Measurements from ENCODE around the gene MRPL52. TPM values are rescaled to one million over a fixed set of nuclear protein-coding genes. Genes with fewer than 3 reads are reported as not detected.

MRPL52 gene
- total RNA-seq, 2 experiments from 2014 or later = 108 to 119 TPM

DNA sequence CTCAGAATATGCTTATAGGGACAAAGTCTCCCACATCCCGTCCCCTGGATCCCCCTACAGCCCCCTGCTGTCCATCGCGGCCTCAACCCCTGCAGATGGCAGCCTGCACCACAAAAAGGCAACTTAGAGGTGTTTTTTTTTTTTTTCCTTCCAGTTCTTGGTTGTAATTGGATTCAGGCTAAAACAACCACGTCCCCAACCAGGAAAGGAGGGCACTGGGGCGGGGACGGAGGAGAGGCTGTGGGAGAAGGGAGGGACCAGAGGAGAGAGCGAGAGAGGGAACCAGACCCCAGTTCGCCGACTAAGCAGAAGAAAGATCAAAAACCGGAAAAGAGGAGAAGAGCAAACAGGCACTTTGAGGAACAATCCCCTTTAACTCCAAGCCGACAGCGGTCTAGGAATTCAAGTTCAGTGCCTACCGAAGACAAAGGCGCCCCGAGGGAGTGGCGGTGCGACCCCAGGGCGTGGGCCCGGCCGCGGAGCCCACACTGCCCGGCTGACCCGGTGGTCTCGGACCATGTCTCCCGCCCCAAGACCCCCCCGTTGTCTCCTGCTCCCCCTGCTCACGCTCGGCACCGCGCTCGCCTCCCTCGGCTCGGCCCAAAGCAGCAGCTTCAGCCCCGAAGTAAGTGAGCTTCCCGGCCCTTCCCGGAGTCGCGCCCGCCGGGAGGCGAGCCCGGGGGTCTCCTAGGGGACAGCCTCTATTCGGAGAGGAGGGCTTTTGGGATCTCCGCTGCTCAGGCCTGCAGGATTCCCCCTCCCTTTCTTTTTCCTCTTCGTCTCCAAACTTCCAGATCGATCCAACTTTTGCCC is 6.8 kb downstream of the MRPL52 start, which contains the start of gene MMP14:
TSS of gene MMP14 (plus strand) at position 285 of the 813 bp plus-strand sequence. CDS start at position 518, 233 bp downstream.
- POLR2A ChIA-PET = interaction anchor here (0.8 kb wide), 1 partner anchor 35 kb away, joined by 3 read pairs; the partner anchor contains the start of gene LRP10
- DNase-seq = no peak
- H3K27me3 Mint-ChIP-seq = peaks cover 15% of the 10 kb centered on the region
- peaks cover 11% of the 10 kb centered on the region for H3K4me1 Mint-ChIP-seq
- CTCF ChIA-PET = interaction anchor here (0.6 to 6.4 kb wide), 3 partner anchors 13 to 64 kb away, joined by 3 to 62 read pairs (median 4); no protein-coding TSS in a partner anchor
- peaks cover 35% of the 10 kb centered on the region for H3K36me3 Mint-ChIP-seq (ENCODE audit: low read depth)
- H3K27ac Mint-ChIP-seq = no peak within 1 kb of the TSS
- no peaks in the 10 kb centered on the region for H3K9me3 Mint-ChIP-seq
- no peak within 1 kb of the TSS for H3K4me3 Mint-ChIP-seq

DNA sequence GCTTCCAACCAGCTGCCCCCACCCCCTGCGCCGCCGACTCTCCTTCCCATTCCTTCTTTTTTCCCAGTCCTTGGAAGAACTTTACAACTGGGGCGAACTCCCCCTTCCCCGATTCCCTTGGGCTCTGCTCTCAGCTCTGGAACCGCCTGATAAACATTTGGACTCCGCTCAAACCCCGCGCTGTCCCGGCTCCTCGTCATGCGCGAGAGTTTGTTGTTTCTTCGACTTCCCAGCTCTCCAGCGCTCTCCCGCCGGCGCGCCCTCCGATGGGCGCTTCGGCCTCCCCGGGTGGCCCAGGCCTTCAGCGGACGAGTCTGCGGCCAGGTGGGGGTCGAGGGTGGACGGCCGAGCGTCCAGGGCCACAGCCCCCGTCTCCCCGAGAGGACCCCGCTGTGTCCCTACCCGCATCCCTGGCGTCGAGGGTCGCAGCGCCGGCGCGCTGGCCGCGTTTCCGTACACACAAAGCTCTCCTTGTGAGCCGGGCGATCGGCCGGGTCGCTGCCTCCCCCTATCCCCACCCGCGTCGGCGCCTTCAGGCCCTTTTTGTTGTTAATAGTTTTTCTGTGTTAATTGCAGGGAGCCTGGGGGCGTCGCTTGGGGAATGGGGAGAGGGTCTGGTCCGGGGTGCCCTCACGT is 7.5 kb downstream of the MRPL52 start:
- DNase-seq = no peak
- peaks cover 15% of the 10 kb centered on the region for H3K27me3 Mint-ChIP-seq
- no peak overlapping the region for H3K27ac Mint-ChIP-seq
- no peak overlapping the region for H3K4me3 Mint-ChIP-seq
- H3K36me3 Mint-ChIP-seq (ENCODE audit: low read depth) = peaks cover 30% of the 10 kb centered on the region
- POLR2A ChIA-PET = interaction anchor here (0.8 kb wide), 1 partner anchor 34 kb away, joined by 3 read pairs; the partner anchor contains the start of gene LRP10
- CTCF ChIA-PET = interaction anchor here (1.2 to 6.4 kb wide), 2 partner anchors 14 to 16 kb away, joined by 3 to 62 read pairs; no protein-coding TSS in a partner anchor
- H3K9me3 Mint-ChIP-seq = no peaks in the 10 kb centered on the region
- peaks cover 7% of the 10 kb centered on the region for H3K4me1 Mint-ChIP-seq

DNA sequence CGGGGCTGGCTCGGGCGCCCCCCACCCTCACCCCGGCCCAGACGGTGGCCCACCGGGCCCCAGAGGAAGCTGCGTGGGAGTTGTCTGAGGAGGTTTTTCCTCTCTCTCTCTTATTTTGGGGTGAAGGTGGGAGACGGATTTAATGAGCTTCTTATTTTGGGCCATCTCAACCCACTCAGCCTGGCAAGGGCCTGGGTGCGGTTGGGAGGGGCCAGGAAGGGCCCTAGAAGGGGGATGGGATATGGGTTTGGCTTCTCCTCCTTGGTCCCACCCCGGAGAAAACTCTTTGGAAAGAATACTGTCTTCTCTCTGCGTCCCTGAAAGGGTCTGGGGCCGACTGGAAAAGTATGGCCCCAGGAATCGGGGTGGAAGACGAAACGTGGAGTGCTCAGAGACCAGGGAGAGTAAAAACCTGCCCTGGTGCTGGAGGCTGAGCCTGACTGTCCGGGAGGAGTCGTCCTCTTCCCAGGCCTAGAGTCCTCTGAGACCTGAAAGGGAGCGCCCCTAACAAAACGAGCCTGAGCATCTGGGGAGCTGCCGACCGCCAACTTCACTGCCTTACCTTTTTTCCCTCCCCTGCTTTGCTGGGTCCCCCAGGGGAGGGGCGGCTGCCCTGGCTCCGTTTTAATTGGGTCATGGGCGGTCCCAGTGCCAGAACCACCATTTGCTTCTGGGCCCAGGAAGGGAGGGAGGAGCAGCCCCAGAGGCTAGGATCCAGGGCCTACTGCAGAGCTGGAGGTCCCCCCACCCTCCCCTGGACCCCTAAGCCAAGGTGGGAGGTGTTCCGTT is 8.3 kb downstream of the MRPL52 start:
- ChIA-PET CTCF (interaction anchor here (0.5 to 6.4 kb wide), 4 partner anchors 15 to 267 kb away, joined by 3 to 62 read pairs (median 4); no protein-coding TSS in a partner anchor), POLR2A (interaction anchor here (1.0 to 1.3 kb wide), 3 partner anchors 8 to 13 kb away, joined by 4 to 8 read pairs (median 5); partner anchors contain the start of gene MRPL52)
- peaks cover 15% of the 10 kb centered on the region for H3K27me3 Mint-ChIP-seq
- no peak for DNase-seq
- peaks cover 7% of the 10 kb centered on the region for H3K4me1 Mint-ChIP-seq
- H3K9me3 Mint-ChIP-seq = no peaks in the 10 kb centered on the region
- no peak overlapping the region for H3K4me3 Mint-ChIP-seq
- H3K27ac Mint-ChIP-seq = no peak overlapping the region
- peaks cover 30% of the 10 kb centered on the region for H3K36me3 Mint-ChIP-seq (ENCODE audit: low read depth)

DNA sequence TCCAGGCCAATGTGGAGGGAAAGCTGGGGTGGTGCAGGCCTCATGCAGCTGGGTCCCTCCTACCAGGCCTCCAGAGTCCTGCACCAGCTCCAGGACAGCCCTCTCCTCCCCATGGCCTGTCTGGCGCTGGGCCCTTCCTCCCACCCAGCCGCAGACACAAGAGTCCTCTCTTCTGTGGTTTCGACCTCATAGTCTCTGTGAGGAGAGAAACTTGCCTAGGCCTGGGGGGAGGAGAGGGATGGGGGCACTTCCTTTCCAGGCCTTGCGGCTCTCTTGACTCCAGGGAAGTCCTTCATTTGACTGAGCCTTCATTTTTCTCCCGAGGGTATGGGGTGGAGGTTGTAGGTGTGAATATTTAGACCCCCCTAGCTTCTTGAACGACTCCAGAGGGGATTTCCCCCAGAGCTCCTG is 8.9 kb downstream of the MRPL52 start:
- CTCF ChIA-PET = interaction anchor here (0.5 to 6.4 kb wide), 3 partner anchors 14 to 267 kb away, joined by 3 to 62 read pairs (median 4); no protein-coding TSS in a partner anchor
- no peaks in the 10 kb centered on the region for H3K9me3 Mint-ChIP-seq
- peaks cover 26% of the 10 kb centered on the region for H3K36me3 Mint-ChIP-seq (ENCODE audit: low read depth)
- DNase-seq = no peak
- H3K4me1 Mint-ChIP-seq = peaks cover 7% of the 10 kb centered on the region
- no peak overlapping the region for H3K4me3 Mint-ChIP-seq
- peaks cover 18% of the 10 kb centered on the region for H3K27me3 Mint-ChIP-seq
- no peak overlapping the region for H3K27ac Mint-ChIP-seq
- POLR2A ChIA-PET = interaction anchor here (1.0 to 1.3 kb wide), 5 partner anchors 8 to 17 kb away, joined by 3 to 8 read pairs (median 4); partner anchors contain the start of gene MRPL52

DNA sequence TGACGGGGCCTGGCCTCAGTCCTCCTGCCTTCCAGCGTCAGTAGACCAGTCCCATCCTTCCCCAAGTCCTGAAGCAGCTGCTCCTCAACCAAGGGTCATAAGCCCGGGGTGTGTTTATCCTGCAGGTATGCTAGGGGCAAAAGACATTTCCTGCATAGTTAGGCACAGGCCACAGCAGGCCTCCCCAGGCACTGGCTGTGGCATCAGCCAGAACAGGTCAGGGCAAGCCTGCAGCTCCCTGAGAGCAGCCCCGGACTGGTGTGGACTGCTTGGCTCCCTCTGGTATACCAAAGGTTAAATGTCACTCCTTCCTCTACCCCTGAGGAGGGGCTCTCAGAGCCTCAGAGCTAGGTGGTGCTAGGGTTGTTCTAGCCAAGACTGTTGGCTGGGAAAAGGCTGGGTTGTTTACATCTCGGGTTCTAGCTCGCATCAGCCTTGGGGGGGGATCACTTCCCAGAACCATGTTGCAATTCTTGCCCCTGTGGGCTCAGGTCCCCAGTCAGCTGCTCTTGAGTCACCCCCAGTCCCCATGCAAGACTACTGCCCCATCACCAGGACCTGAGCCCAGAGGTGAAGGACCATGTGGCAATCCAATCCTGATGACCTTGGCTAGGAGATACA is 9.6 kb downstream of the MRPL52 start:
- H3K36me3 Mint-ChIP-seq (ENCODE audit: low read depth) = peaks cover 25% of the 10 kb centered on the region
- no peak for DNase-seq
- POLR2A ChIA-PET = interaction anchor here (1.0 to 1.3 kb wide), 4 partner anchors 9 to 16 kb away, joined by 3 to 8 read pairs (median 4); partner anchors contain the start of gene MRPL52
- no peak overlapping the region for H3K27ac Mint-ChIP-seq
- H3K27me3 Mint-ChIP-seq = peaks cover 18% of the 10 kb centered on the region
- H3K4me3 Mint-ChIP-seq = no peak overlapping the region
- H3K9me3 Mint-ChIP-seq = no peaks in the 10 kb centered on the region
- peaks cover 7% of the 10 kb centered on the region for H3K4me1 Mint-ChIP-seq
- CTCF ChIA-PET = interaction anchor here (1.0 to 6.4 kb wide), 3 partner anchors 9 to 219 kb away, joined by 3 to 62 read pairs (median 3); no protein-coding TSS in a partner anchor

DNA sequence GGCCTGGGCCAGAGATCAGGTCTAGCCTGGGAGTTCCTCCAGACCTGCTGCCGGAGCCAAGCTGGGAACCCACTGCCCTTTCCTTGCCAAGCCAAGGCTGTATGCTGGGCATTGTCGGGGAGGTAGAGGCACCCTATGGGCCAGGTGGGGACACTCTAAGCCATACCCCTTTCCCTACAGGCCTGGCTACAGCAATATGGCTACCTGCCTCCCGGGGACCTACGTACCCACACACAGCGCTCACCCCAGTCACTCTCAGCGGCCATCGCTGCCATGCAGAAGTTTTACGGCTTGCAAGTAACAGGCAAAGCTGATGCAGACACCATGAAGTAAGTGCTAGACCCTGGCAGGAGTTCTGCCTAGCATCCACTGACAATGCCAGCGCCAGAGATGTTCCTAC is 11.6 kb downstream of the MRPL52 start:
- peaks cover 6% of the 10 kb centered on the region for H3K4me1 Mint-ChIP-seq
- H3K4me3 Mint-ChIP-seq = no peak overlapping the region
- ChIA-PET POLR2A (interaction anchor here (0.5 to 1.1 kb wide), 2 partner anchors 11 to 116 kb away, joined by 3 to 6 read pairs; no protein-coding TSS in a partner anchor), CTCF (interaction anchor here (0.7 to 1.6 kb wide), 3 partner anchors 11 to 32 kb away, joined by 3 to 7 read pairs (median 3); partner anchors contain the start of gene MRPL52)
- no peaks in the 10 kb centered on the region for H3K9me3 Mint-ChIP-seq
- no peak overlapping the region for H3K27ac Mint-ChIP-seq
- peaks cover 6% of the 10 kb centered on the region for H3K36me3 Mint-ChIP-seq (ENCODE audit: low read depth)
- H3K27me3 Mint-ChIP-seq = peaks cover 19% of the 10 kb centered on the region
- DNase-seq = no peak

DNA sequence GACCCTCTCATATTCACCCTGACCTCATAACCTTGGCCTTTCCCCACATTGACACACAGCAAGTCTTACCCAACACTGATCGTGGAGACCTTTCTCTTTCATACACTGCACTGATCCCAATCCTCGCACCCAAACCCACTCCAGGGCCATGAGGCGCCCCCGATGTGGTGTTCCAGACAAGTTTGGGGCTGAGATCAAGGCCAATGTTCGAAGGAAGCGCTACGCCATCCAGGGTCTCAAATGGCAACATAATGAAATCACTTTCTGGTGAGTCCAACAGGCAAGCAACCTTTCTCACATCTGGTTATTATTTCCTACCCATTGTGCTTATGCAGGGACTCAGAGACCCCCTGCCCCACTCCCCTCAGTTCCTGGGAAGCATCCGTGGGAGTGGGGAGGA is 12.1 kb downstream of the MRPL52 start:
- Mint-ChIP-seq H3K27me3 (peaks cover 18% of the 10 kb centered on the region), H3K36me3 (ENCODE audit: low read depth) (peaks cover 4% of the 10 kb centered on the region), H3K4me3 (no peak overlapping the region), H3K27ac (no peak overlapping the region), H3K9me3 (no peaks in the 10 kb centered on the region), H3K4me1 (peaks cover 5% of the 10 kb centered on the region)
- ChIA-PET POLR2A (no interaction called here), CTCF (interaction anchor here (0.7 to 1.6 kb wide), 2 partner anchors 11 to 12 kb away, joined by 3 to 7 read pairs; partner anchors contain the start of gene MRPL52)
- DNase-seq = no peak

DNA sequence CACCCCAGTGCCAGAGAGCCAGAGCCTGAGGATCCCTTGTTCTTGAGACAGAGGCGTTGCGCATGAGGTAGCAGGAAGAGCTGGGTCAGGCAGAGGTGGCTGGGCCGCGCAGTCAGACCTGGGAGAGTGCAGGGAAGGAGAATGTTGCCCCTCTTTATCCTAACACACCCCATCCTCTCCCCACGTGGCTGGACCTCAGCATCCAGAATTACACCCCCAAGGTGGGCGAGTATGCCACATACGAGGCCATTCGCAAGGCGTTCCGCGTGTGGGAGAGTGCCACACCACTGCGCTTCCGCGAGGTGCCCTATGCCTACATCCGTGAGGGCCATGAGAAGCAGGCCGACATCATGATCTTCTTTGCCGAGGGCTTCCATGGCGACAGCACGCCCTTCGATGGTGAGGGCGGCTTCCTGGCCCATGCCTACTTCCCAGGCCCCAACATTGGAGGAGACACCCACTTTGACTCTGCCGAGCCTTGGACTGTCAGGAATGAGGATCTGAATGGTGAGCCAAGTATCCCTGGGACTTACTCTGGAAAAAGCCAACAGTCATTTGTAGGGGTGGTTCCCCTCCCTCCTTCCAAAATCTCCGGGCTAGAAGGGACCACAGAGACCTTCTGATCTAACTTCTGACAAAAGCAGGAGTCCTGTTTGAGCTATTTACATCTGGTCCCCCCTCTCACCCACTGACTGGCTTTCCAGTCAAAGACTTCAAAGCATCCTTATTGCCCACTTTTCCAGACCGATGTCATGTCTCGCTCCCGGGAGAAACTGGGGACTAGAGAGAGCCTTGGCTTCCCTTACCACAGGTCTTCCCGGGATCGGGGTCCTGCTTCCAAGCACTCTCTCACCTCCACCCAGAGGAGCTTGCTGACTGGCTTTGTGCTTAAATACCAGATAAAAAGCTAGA is 12.8 kb downstream of the MRPL52 start:
- Mint-ChIP-seq H3K4me3 (no peak overlapping the region), H3K4me1 (peaks cover 2% of the 10 kb centered on the region), H3K9me3 (no peaks in the 10 kb centered on the region), H3K27ac (no peak overlapping the region), H3K27me3 (peaks cover 14% of the 10 kb centered on the region), H3K36me3 (ENCODE audit: low read depth) (no peaks in the 10 kb centered on the region)
- POLR2A ChIA-PET = interaction anchor here (0.9 to 1.0 kb wide), 2 partner anchors 12 to 30 kb away, joined by 3 to 4 read pairs; no protein-coding TSS in a partner anchor
- CTCF ChIA-PET = no interaction called here
- DNase-seq = no peak

DNA sequence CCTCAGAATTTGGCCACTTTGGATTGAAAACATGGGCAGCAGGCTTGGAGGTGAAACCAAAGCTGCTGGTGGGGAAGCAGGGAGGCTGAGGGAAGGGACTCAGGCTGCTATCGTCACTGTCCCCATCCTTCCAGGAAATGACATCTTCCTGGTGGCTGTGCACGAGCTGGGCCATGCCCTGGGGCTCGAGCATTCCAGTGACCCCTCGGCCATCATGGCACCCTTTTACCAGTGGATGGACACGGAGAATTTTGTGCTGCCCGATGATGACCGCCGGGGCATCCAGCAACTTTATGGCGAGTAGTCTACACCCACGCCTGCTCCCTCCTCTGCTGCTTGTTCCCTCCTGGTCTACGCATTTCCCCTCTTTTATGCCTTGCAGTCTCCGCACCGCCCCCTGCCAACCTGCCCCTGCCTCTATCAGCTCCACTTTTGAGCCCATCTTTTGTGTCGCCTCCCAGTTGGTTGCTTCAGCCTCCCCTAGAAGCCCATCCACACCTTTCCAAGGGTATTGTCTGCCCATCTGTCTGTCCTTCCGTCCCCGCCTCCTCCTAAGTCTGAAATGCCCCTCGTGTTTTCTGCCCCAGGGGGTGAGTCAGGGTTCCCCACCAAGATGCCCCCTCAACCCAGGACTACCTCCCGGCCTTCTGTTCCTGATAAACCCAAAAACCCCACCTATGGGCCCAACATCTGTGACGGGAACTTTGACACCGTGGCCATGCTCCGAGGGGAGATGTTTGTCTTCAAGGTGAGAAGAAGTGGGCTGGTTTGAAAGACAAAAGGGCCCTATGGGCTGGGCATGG is 13.6 kb downstream of the MRPL52 start:
- Mint-ChIP-seq H3K4me3 (no peak overlapping the region), H3K36me3 (ENCODE audit: low read depth) (no peaks in the 10 kb centered on the region), H3K9me3 (no peaks in the 10 kb centered on the region), H3K4me1 (peaks cover 2% of the 10 kb centered on the region), H3K27ac (no peak overlapping the region), H3K27me3 (peaks cover 11% of the 10 kb centered on the region)
- DNase-seq = no peak
- ChIA-PET POLR2A (interaction anchor here (0.9 to 1.0 kb wide), 2 partner anchors 13 to 29 kb away, joined by 3 to 4 read pairs; no protein-coding TSS in a partner anchor), CTCF (no interaction called here)

DNA sequence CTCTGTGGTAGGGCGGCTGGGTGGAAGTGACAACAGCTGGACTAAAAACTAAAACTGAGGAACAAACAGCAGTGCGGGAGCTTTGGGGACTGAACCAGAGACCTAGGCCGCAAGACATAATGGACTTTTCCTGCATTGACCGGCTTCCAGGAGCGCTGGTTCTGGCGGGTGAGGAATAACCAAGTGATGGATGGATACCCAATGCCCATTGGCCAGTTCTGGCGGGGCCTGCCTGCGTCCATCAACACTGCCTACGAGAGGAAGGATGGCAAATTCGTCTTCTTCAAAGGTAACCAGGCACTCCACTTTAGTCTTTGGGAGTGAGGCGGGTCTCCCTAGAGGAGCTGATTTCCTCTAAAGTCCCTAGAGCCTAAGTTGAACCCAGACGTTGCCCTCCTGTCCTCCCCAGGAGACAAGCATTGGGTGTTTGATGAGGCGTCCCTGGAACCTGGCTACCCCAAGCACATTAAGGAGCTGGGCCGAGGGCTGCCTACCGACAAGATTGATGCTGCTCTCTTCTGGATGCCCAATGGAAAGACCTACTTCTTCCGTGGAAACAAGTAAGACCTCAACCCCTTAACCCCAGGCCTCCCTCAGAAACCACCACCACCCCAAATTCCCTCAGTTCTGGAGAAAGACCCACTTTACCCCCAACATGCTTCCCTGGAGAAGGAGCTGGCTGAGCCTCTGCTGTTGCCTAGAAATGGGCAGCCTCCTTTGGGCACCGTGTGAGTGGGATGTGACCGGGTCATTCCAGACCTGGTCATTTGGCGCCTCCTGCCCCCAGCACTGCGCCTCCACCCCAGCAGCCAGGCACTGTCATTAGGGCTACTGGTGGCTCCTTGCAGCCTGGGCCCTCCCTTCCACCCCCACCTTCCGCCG is 14.8 kb downstream of the MRPL52 start:
- CTCF ChIA-PET = interaction anchor here (0.9 to 1.0 kb wide), 2 partner anchors 11 to 274 kb away, joined by 3 read pairs; no protein-coding TSS in a partner anchor
- no peak for DNase-seq
- Mint-ChIP-seq H3K27me3 (peaks cover 13% of the 10 kb centered on the region), H3K27ac (no peak overlapping the region), H3K4me3 (no peak overlapping the region), H3K36me3 (ENCODE audit: low read depth) (no peaks in the 10 kb centered on the region), H3K4me1 (no peaks in the 10 kb centered on the region), H3K9me3 (no peaks in the 10 kb centered on the region)
- POLR2A ChIA-PET = interaction anchor here (1.0 kb wide), 1 partner anchor 14 kb away, joined by 6 read pairs; no protein-coding TSS in a partner anchor

Data from activated CD4-positive, alpha-beta memory T cell treated with anti-CD3 and anti-CD28 coated beads, Interleukin-2, amount 10 ng/mL, durations not matched to agents 7 days and 5 days (primary cell).